ENCODE data around the gene NEURL2. TPM values are rescaled to one million over a fixed set of nuclear protein-coding genes. Genes with fewer than 3 reads are reported as not detected.
"Not testable (repeated sequence)": the region's sequence is repeated elsewhere in the genome, so short reads cannot be mapped to it uniquely, and the experiment has no call there.

Gene NEURL2
- total RNA-seq, 1 donor from 2014 or later: 16.0 TPM

DNA sequence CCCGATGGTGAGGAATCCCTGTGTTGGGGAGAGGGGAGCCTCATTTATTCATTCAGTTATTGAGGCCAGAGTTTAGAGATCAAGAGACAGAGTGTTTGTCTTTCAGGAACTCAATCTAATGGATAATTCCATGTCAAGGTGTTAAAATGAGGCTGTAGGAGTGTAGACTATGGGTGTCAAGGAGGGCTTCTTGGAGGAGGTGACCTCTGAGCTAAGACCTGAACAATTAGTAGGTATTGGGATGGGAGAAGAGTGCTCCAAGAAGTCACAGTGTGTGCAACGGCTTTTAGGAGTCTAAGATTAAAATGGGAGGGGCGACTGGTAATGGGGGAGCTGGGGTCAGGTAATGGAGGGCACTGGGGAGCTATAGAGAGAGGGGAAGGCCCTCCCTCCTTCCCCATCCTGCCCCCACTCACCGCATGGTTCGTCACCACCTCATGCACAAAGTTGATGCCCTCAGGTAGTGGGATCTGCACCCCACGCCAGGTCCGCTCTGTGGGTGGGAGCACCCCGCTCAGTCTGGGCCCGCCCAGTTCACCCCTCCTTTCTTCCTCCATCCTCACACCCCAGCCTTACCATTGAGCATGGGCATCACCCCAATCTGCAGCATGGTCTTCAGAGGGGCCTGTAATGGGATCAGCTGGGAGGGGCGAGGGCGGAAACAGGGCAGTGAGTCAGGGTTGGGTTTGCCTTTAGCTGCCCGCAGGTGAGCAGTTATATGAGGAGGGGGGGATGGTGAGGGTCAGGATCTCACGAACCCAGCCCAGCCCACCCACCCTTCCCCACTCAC, 8.2 kb upstream of the NEURL2 start:
- no peak for DNase-seq

DNA sequence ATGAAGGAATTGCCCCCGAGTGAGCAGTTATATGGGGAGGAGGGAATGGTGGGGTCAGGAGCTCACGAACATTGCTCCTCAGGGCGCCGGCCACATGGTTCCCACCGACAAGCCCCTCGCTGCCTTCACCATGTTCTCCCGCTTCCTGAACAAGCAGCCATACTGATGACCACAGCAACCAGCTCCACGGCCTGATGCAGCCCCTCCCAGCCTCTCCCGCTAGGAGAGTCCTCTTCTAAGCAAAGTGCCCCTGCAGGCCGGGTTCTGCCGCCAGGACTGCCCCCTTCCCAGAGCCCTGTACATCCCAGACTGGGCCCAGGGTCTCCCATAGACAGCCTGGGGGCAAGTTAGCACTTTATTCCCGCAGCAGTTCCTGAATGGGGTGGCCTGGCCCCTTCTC, 7.3 kb upstream of the NEURL2 start:
- DNase-seq: no peak

- no peak for DNase-seq
These were observed 6.7 kb upstream of the NEURL2 start for GRCh38 chr20:45897692-45898091.

GRCh38 chr20:45897289-45897688, 6.3 kb upstream of the NEURL2 start:
- no peak for DNase-seq

DNA sequence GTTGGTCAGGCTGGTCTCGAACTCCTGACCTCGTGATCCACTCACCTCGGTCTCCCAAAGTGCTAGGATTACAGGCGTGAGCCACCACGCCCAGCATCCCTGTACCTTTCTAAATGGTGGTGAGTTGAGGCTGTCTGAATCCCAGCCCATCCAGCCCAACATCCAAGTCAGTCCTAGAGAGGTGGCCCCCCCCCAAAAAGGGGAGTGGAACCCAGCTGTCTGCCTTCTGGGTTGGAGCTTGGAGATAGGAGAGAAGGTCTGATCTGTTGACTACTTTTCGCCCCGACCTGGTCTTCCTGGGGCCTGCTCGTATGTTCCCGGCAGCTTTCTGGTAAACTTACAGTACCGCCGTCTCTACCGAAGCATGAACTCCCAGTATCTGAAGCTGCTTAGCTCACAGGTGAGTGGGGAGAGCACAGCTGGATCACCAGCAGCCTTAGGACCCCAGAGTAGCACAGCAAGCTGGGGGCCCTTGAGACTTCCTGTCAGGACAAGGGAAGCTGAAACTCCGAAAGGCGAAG, 5.7 kb upstream of the NEURL2 start:
- no peak for DNase-seq

- no peak for DNase-seq
These were observed 3.8 kb upstream of the NEURL2 start for GRCh38 chr20:45894797-45895196.

DNA sequence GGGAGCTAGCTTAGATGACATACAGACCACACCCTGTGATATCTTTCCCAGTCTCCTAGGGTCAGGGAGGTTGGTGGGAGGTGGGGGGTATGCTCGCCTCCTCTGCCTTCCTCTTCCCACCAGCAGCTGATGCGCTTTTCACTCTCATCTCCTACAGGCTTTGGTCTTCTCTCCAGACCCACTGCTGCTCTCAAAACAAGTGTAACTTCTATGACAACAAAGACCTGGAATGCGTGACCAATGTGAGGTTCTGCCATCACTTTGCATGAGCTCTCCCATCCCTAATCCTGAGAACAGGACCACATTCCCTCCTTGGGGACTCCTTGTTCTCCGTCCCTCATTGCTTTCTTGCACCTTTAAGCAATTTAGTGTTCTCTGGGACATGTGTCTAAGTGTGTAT, 2.8 kb upstream of the NEURL2 start:
- DNase-seq: no peak

GRCh38 chr20:45892828-45893500, 2.0 kb upstream of the NEURL2 start:
- no peak for DNase-seq

DNA sequence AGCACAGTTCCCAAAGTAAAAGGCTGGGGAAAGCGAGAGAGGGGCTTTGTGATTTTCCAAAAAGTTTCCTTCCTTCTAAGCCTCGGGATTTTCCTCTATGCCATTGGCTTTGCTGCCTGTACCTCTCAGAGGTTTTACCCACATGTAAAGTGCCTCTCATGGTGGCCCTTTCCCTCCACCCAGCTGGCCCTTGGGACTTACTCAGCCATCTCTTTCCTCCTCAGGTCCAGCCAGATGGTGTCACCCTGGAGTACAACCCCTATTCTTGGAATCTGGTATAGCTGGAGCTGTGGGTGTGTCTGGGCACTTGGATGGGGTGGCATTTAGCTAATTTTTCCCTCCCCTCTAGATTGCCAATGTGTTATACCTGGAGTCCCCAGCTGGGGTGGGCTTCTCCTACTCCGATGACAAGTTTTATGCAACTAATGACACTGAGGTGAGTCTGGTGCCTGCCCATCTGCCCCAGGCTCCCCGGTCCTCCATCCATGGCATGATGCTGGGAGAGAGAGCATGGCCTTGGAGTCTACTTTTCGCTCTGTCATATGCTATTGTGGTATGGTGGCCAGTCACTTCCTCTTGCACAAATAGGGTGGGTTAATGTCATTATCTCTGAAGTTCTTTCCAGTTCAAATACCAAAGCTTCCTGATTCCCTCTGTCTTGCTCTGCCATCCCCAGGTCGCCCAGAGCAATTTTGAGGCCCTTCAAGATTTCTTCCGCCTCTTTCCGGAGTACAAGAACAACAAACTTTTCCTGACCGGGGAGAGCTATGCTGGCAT, 1.2 kb upstream of the NEURL2 start:
- no peak for DNase-seq

GRCh38 chr20:45890077-45890984, 677 bp downstream of the NEURL2 start:
- DNase-seq: peak; percentile 92

DNA sequence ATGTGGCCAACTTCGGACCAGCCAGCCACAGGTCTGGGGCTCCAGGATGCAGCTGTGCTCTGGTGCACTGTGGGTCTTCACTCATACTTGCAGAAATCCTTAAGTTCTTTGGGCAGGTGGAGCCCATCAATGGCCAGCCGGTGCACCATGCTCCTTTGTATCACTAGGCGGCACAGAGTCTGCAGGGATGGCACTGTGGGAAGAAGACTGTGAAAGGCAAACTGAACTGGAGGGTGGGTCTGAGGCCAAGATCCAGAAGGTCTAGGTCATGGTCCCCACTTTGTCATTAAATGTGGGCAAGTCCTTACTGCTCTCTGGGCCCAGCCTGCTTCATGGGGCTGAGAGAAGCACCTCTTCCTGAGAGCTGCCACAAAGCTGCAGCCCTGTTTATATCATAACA, 2.3 kb downstream of the NEURL2 start:
- DNase-seq: no peak

- no peak for DNase-seq
These were observed 3.7 kb downstream of the NEURL2 start, which contains the start of gene SPATA25 for GRCh38 chr20:45887346-45887715. Gene SPATA25 (minus strand): TSS chr20:45887622. CDS start chr20:45887590, 32 bp downstream.

- no peak for DNase-seq
These were observed 4.2 kb downstream of the NEURL2 start for GRCh38 chr20:45886590-45887345.

GRCh38 chr20:45883100-45883469, 7.9 kb downstream of the NEURL2 start:
- DNase-seq: no peak

GRCh38 chr20:45882469-45883099, 8.4 kb downstream of the NEURL2 start:
- no peak for DNase-seq

GRCh38 chr20:45880988-45881788, 9.8 kb downstream of the NEURL2 start, which contains the start of gene ZSWIM1:
Gene ZSWIM1 (plus strand): TSS chr20:45881227. CDS start chr20:45882593, 1,366 bp downstream.
- DNase-seq: peak; percentile 100

- no peak for DNase-seq
These were observed 12.8 kb downstream of the NEURL2 start for GRCh38 chr20:45878076-45878761.

DNA sequence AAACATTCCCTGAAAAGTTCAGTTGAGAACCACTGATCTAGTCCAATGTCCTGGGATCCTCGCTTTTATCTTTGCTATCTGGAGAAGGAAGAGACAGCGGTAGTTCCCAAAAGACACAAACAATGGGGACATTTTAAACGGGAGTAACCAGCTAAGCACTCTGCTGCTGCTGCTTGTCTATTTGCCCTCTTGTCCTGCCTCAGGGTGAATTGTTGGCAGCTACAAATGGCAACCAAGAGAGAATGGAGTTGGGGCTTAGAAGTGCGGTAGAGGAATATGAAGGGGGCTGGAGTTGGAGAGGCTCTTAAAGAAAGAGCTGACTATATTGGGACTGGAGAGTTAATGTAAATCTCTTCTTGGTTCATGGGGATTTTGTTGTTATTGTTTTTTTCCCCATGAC, 16.4 kb downstream of the NEURL2 start:
- no peak for DNase-seq

GRCh38 chr20:45874104-45874481, 16.9 kb downstream of the NEURL2 start:
- not testable (repeated sequence) for DNase-seq

Measured in tongue (tissue), 2 donors.